GM18498 (cell line): ENCODE measurements around the gene VSIR.

Source experiments
- ATAC-seq: cut with Tn5 transposase; IDR thresholded peaks from one replicate; pipeline ENCODE4 v1.9.1; 2021; ENCODE audit warnings: mild to moderate bottlenecking, moderate library complexity; ENCODE audit not compliant: unreplicated experiment

Gene VSIR

DNA sequence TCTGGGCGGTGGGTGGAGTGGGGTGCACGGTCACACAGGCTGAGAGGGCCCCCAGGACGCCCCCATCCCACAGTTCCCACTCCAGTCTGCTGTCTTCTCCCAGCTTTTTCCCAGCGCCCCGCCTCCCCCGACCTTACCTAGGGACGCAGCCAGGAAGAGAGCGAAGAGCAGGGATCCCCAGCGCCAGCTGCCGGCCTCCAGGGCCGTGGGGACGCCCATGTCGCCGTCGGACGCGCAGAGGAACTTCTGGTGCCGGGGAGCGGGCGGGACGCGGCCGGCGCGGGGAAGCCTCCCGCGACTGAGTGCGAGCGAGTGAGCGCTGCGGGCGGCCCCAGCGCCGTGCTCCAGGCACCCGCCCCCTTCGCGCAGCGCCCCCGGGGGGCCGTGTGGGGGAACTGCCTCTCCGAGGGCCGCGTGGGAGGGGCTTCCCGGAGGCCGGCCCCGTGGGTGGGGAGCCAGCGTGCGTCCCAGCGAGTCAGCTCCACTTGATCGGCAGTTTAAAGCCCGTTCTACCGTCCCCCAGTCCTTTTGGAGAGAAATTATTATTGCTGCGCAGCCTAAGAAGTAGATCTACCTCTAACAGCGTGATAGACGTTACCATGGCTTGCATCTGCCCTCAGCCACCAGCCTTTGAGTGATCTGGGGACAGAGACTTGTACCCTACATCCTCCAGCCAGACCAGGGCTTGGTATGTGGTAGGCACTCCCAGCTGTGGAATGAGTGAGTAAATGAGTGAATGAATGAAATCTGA, at the start of gene VSIR:
Gene VSIR (minus strand): TSS at position 300 of the 751 bp plus-strand sequence. CDS start 81 bp downstream, at position 219.
- peak; percentile 64 for ATAC-seq

- ATAC-seq = no peak
Observed at GRCh38 chr10:71821909-71822763, 48.8 kb upstream of the VSIR start.

DNA sequence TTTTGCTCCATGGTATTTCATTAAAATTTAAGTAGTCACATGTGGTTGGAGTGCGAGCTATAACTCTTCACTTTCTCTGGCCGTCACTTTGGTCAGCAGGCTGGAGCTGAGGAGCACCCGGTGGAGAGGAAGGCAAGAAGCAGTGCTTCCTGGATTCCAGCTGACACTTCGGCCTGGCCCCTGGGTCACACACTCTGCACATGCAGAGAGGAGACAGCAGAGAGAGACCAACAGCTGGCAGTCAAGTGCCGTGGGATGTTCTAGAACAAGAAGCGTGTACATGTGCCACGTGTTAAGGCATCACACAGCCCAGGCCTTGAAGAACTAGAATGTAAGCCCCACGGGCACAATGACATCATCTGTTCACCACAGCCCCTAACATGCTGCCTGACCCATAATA, 47.6 kb upstream of the VSIR start:
- ATAC-seq = no peak

DNA sequence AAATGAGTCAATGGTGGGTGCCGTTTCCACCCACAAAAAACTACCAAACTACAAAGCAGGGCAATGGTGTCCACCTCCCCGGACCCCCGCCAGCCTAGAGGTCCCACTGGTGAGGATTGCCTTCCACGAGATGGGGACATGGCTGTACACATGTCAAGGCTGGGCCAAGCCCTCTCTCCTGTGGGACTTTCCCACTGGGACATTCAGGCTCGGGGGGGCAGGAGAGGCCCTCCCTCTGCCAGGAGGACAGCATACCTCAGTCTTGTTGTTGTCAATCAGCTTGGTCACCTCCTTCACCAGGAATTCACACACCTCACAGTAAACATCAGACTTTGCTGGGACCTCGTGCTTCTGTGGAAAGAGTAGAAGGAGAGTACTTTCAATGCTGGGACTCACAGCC, 46.7 kb upstream of the VSIR start:
- no peak for ATAC-seq

GRCh38 chr10:71819441-71819861, 46.1 kb upstream of the VSIR start:
- ATAC-seq = no peak

- ATAC-seq = no peak
Observed at GRCh38 chr10:71818674-71819260, 45.4 kb upstream of the VSIR start.

GRCh38 chr10:71817831-71818655, 44.7 kb upstream of the VSIR start:
- ATAC-seq = no peak

DNA sequence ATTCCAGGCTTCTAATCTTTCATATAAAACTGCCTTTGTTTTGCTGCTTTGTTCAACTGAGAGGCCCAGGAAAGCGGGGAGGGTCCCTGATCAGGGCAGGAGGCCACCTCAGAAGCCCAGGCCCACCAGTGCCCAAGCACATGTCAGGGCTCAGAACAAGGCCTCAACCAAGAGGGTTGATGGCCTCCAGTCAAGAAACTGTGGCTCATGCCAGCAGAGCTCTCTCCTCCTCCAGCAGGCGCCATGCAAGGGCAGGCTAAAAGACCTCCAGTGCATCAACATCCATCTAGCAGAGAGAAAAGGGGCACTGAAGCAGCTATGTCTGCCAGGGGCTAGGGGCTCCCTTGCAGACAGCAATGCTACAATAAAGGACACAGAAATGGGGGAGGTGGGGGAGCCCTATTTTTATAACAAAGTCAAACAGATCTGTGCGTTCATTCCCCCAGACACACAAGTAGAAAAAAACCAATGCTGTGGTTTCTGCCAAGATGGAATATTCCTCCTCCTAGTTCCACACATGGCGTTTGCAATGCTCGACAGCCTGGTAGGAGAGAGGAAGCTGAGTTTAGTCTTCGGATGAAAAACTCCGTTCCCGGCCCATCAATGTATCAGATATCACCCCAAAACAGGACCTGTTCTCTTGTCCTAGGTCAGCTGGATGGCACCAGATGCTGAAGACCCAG, 43.8 kb upstream of the VSIR start:
- ATAC-seq = no peak

- no peak for ATAC-seq
Observed at GRCh38 chr10:71816421-71816851, 43.1 kb upstream of the VSIR start.

- no peak for ATAC-seq
Observed at GRCh38 chr10:71815515-71816130, 42.3 kb upstream of the VSIR start.

GRCh38 chr10:71814922-71815411, 41.6 kb upstream of the VSIR start:
- no peak for ATAC-seq

- no peak for ATAC-seq
Observed at GRCh38 chr10:71812913-71813590, 39.7 kb upstream of the VSIR start.

DNA sequence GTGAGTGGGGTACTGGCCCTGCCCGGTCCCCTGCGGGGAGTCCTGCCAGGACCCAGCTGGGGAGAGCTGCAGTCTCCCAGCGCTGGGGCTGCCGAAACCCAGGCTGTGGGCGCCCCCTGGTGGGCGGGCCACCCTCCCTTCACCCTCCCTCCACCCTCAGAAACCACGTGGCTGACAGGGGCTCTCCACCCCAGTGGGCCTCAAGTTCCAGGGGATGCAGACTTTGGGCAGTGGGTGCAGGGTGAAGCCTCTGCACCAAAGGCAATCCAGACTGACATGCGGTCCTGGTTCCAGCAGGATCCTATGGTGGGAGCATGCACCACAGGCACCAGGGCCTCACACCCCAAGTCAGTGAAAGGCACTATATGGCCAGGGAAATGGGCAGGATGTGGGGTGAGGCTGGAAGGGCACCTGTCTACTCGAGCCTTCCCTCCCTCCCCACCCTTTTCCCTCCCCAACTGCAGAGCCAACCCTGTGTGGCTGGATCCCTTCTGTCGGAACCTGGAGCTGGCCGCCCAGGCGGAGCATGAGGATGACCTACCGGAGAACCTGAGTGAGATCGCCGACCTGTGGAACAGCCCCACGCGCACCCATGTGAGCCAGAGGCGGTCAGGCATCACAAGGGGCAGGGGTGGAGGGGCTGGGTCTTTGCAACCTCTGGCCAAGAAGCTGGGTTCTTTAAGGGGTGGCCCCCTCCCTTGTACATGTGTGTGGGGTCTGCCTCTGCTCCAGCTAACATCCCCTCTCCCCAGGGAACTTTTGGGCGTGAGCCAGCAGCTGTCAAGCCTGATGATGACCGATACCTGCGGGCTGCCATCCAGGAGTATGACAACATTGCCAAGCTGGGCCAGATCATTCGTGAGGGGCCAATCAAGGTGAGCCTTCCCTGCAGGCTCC, 38.9 kb upstream of the VSIR start:
- peak; percentile 64 for ATAC-seq

DNA sequence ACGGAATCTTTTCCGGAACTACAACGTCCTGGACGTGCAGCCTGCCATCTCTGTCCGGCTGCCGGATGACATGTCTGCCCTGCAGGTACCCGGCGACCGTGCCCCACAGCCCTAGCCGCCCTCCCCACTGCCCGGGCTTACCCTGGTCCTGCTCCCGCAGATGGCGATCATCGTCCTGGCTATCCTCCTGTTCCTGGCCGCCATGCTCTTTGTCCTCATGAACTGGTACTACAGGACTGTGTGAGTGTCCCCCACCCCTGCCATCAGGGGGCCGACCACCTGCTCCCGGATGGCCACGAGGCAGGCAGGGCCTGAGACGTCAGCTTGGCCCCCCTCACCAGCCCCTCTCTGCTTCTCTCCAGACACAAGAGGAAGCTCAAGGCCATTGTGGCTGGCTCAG, 38.0 kb upstream of the VSIR start:
- ATAC-seq = no peak

- no peak for ATAC-seq
Observed at GRCh38 chr10:71810048-71810750, 36.9 kb upstream of the VSIR start.

DNA sequence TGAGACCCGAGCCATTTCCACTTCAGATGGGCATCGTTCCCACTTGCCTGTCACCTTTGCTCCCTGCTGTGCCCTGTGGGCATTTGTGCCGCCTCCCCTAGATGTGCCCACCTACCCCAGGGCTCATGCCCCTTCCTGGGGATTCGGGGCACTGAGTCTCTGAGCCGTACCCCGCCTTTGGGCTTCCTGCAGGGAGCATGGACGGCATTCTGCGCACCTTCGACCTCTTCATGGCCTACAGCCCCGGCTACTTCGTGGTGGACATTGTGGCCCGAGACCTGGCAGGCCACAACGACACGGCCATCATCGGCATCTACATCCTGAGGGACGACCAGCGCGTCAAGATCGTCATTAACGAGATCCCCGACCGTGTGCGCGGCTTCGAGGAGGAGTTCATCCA, 36.3 kb upstream of the VSIR start:
- no peak for ATAC-seq
